Measurements from ENCODE around the gene RCC1.
"Not testable (repeated sequence)": the region's sequence is repeated elsewhere in the genome, so short reads cannot be mapped to it uniquely, and the experiment has no call there.

RCC1 gene

GRCh38 chr1:28505406-28506187, at the start of gene RCC1:
Gene RCC1 (plus strand): TSS chr1:28506043. CDS start chr1:28529867, 23,824 bp downstream.
- peak; percentile 97 for DNase-seq

GRCh38 chr1:28456078-28456477, 49.8 kb upstream of the RCC1 start:
- no peak for DNase-seq

GRCh38 chr1:28457678-28458077, 48.2 kb upstream of the RCC1 start:
- DNase-seq: no peak

- DNase-seq: no peak
Observed at GRCh38 chr1:28458237-28459228, 47.3 kb upstream of the RCC1 start.

DNA sequence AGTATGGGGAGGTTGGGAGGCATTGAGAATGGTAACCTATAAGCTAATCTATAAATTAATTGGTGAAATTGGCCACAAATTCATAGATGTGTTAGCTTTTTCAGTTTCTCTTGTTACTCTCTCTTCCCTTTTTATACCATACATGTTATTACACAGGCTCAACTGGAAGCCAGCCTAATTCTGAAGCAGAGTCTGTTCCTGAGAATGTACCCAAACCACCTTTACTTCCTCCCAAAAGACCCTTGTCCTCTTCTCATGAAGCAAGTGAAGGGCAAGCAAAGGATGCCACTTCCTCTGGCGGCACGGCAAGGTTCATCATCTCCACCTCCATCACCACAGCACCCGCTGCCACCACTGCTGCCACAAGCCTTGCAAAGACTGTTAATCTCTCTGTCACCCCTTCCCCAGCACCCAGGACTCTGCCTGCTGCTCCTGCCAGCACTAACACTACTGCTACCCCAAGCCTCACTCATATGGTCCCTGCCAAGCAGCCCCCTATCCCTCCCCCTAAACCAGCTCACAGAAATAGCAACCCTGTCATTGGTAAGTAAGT, 39.5 kb upstream of the RCC1 start:
- no peak for DNase-seq

- no peak for DNase-seq
Observed at GRCh38 chr1:28470146-28470545, 35.7 kb upstream of the RCC1 start.

- DNase-seq: not testable (repeated sequence)
Observed at GRCh38 chr1:28479497-28479896, 26.3 kb upstream of the RCC1 start.

DNA sequence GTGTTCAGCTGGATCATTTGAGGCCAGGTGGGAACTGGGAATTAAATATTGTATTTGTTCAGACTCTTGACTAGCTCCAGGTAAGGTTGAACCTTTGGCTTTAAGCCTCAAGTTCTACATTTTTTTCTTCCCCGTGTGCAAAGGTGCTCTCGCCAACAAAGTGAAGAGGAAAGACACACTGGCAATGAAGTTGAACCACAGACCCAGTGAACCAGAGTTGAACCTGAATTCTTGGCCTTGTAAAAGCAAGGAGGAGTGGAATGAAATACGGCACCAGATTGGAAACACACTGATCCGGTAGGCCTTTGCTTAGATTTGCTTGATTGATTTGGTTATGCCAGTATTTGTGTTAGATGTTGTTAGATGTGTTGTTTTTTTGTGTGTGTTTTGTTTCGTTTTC, 25.5 kb upstream of the RCC1 start:
- DNase-seq: no peak

DNA sequence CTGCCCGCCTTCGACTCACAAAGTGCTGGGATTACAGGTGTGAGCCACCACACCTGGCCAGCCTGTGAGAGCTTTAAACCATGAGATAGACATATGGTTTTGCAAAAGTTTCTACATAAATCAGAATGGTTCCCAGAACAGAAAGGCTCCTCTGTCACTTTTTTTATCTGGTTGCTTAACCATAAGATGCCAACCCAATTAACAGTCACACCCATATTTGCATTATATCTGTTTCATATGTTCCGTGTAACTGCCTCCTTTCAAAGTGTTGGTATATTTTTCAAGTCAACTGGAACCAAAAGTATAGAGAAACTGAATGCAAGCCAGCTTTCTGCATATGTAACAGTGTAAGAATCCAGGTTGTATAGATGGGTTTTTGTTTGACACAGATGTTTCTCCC, 23.7 kb upstream of the RCC1 start:
- no peak for DNase-seq

- no peak for DNase-seq
Observed at GRCh38 chr1:28482702-28483101, 23.1 kb upstream of the RCC1 start.

DNA sequence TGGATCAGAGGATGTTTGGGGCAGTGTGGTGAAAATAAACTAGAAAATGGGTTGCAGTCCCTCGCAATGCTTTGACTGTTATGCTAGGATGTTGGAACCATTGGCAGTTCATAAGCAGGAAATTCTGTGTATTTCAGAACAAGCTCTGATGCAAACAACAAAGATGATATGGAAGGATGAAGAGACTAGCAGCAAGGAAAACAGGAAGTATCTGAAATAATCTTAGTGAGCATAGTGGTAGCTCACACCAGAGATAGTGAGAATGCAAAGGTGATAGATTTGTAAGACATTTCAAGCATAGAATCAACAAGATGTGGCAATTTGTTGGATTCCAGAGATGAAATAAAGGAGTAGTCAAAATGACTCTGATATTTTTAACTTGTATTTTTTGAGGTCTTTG, 11.1 kb upstream of the RCC1 start:
- DNase-seq: no peak

GRCh38 chr1:28499553-28499952, 6.3 kb upstream of the RCC1 start:
- no peak for DNase-seq

DNA sequence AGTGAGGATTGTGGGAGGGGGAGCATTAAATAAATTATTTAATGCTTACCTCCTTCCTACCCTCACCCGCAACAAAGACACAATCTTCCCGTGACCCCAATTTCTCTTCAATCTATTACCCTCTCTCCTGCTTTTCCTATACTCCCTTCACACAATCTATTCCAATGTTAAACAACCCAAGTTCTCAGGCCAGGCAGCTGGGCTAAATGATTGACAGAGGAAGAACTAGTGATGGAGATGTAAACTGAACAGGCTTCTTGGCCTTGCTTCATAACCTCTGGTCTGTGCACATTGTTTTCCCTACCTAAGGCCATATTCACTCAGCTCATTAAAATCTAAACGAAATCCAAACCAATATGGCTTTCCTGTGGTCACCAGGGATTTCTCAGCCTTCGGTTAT, 3.9 kb upstream of the RCC1 start:
- no peak for DNase-seq

DNA sequence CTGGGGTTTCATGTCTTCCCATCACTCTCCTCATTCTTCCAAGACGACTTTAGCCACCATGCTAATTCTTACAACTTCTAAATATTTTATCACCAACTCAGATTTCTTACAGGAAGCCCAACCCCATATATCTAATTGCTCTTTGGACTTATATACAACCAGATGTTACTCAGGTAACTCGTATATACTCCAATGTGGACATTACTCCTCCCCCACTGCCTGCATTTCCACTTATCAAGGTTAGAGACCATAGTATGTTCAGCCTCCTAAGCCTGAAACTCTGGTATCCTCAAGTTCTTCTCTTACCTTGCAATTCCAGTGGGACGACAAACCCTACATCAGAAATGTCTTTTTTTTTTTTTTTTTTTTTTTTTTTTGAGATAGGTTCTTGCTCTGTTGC, 2.7 kb upstream of the RCC1 start:
- no peak for DNase-seq

GRCh38 chr1:28506907-28507246, 1.0 kb downstream of the RCC1 start:
- no peak for DNase-seq

- DNase-seq: no peak
Observed at GRCh38 chr1:28507247-28507645, 1.4 kb downstream of the RCC1 start.

DNA sequence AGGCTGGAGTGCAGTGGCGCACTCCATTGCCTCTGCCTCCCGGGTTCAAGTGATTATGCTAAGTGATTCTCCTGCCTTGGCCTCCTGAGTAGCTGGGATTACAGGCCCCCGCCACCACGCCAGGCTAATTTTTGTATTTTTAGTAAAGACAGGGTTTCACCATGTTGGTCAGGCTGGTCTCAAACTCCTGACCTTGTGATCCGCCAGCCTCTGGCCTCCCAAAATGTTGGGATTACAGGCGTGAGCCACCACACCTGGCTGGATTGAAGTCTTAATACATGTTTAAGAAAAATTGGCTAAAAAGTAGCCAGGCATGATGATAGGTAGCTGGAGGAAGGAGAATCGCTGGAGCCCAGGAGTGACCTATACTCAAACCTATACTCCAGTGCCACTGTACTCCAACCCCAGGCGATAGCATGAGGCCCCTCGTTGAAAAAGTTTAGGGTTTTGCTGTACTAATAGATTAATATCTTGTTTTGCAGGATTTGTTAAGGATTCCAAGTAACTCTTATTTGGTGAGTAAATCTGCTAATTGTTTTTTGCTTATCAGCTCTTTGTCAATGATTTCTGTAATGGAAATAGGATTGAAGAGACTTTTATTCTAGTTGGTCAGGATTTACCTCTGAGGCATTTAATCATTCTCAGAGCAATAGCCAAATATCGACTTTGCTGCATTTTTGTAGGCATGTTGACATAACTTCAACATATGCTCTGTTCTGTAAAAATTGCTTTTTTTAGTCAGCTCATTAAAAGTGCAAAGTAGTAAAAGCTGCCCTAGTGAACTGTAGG, 2.0 kb downstream of the RCC1 start:
- DNase-seq: no peak

- DNase-seq: no peak
Observed at GRCh38 chr1:28508435-28508754, 2.6 kb downstream of the RCC1 start.

DNA sequence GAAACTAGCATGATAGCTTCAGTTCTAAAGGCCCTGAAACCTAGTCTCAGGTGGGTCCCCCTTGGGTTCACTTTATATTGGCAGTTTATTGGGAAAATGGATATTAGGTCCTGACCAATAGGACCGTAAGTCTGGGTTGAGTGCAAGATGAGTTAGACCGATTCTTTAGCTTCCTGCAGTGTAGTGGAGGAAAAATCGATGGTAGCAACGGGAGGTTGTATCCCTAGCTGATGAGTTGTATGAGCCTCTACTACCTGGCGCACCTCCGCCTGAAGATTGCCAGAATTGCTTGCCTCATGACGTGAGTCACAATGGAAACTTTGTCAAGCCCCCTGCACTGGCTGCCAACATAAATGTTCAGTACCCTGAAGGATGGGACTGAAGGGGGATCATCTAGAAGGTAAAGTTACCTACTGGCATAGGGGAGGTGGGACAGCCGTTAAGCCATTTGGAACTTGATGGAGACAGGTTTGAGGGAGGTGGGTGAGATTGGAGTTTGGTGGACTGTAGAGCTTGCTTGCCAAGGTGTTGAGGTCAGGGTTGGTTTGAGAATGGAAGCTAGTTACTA, 3.9 kb downstream of the RCC1 start:
- DNase-seq: no peak

- no peak for DNase-seq
Observed at GRCh38 chr1:28510273-28510969, 4.6 kb downstream of the RCC1 start.

DNA sequence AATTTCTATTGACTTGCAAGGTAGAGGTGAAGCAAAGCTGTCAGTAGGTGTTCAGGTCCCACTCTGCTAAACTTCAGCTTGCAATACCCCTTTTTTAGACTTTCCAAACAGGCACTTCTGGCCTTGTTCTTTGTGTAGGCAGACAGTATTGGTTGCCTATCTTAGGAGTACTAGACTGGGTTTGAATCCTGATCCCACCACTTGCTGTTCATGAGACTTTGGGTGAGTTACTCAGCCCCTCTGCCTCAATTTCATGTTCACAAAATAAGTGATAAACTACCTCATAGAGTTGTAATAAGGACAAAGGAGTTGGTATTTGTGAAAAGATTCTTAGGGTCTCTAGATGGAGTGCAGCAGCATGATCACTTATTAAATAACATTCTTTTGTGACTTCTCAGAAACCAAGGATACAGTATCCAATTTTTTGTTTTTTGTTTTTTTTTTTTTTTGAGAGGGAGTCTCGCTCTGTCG, 5.2 kb downstream of the RCC1 start:
- no peak for DNase-seq

GRCh38 chr1:28512058-28512611, 6.3 kb downstream of the RCC1 start:
- DNase-seq: no peak

All from NCI-H510A (cell line).